ENCODE data around the gene HYAL2. TPM values are rescaled to one million over a fixed set of nuclear protein-coding genes. Genes with fewer than 3 reads are reported as not detected.

HYAL2 gene
- polyA plus RNA-seq, 3 donors: 18.3 to 25.8 (median 18.9) TPM

DNA sequence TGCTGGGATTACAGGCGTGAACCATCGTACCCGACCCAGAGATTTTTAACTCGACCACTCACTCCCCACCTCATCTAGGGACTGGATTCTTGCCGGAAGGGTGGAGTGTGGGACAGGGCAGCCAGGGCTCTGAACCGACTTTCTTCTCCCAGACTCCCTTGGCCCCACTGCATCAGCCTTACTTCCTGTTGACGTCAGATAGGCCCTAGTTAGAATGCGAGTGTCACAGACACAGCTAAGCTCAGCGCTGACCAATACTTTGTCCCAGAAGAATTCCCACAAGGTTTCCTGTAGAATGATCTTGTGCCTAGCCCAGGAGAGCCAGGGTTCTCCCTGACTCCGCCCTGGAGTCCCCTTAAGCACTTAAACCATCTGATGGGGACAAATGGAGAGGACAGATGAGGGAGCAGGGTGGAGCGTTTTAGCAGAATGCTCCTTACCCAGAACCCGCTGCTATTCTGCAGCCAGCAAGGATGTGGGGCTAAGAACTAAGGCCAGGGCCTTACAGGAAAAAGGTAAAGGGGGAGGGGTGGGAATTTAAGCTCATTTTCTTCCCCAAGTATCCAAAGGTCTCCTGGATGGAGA lies 11.3 kb upstream of the HYAL2 start:
- H3K36me3 Mint-ChIP-seq: peaks cover 50 to 77% of the 10 kb centered on the region in 2 donors
- no peak overlapping the region for H3K4me3 Mint-ChIP-seq
- H3K27me3 Mint-ChIP-seq (ENCODE audit: low read depth in 3 of 3): peaks cover 0 to 1% (median 0%) of the 10 kb centered on the region in 3 donors
- TF ChIP-seq, protein P1, sequence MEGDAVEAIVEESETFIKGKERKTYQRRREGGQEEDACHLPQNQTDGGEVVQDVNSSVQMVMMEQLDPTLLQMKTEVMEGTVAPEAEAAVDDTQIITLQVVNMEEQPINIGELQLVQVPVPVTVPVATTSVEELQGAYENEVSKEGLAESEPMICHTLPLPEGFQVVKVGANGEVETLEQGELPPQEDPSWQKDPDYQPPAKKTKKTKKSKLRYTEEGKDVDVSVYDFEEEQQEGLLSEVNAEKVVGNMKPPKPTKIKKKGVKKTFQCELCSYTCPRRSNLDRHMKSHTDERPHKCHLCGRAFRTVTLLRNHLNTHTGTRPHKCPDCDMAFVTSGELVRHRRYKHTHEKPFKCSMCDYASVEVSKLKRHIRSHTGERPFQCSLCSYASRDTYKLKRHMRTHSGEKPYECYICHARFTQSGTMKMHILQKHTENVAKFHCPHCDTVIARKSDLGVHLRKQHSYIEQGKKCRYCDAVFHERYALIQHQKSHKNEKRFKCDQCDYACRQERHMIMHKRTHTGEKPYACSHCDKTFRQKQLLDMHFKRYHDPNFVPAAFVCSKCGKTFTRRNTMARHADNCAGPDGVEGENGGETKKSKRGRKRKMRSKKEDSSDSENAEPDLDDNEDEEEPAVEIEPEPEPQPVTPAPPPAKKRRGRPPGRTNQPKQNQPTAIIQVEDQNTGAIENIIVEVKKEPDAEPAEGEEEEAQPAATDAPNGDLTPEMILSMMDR (IDR thresholded peaks at IDR 0.05): no peak
- Histone ChIP-seq H3K4me1 (ENCODE audit: control insufficient read depth in 1 of 2, insufficient read depth in 2 of 2, low read length in 2 of 2) (peaks cover 45 to 46% of the 10 kb centered on the region in 2 donors), H3K27me3 (ENCODE audit: control insufficient read depth in 2 of 2, insufficient read depth in 2 of 2, low read length in 2 of 2) (no peaks in the 10 kb centered on the region), H3K27ac (ENCODE audit: low read depth in 1 of 2, low read length in 2 of 2) (peak overlapping the region; percentile 39 to 84), H3K4me2 (replicated peaks; ENCODE audit: extremely low read depth, low read length, poor library complexity, severe bottlenecking) (no peak overlapping the region), H3K9ac (ENCODE audit: insufficient read depth, low read length, poor library complexity, severe bottlenecking) (no peak overlapping the region), H3K4me3 (replicated peaks in 1 of 3; ENCODE audit: low read depth in 2 of 3, low read length in 3 of 3) (no peak overlapping the region), H4K20me1 (ENCODE audit: insufficient read depth, low read length) (peaks cover 83% of the 10 kb centered on the region), H3K36me3 (replicated peaks in 1 of 2; ENCODE audit: control insufficient read depth in 1 of 2, insufficient read depth in 2 of 2, low read length in 2 of 2) (peaks cover 45 to 72% of the 10 kb centered on the region in 2 donors), H2AFZ (ENCODE audit: insufficient read depth, low read depth, low read length, poor library complexity, severe bottlenecking) (no peak overlapping the region), H3K9me3 (replicated peaks in 1 of 2; ENCODE audit: control insufficient read depth in 1 of 2, insufficient read depth in 1 of 2, low read length in 2 of 2) (no peaks in the 10 kb centered on the region), H3K79me2 (ENCODE audit: insufficient read depth, low read length) (peaks cover 86% of the 10 kb centered on the region)
- H3K9me3 Mint-ChIP-seq: no peaks in the 10 kb centered on the region
- intact Hi-C loops (cut with micrococcal nuclease): no loop called here
- DNase-seq: peak in 1 of 3 donors; percentile 82
- peak overlapping the region in 6 of 7 donors; percentile 26 to 86 (median 65) for H3K27ac Mint-ChIP-seq
- WGBS (ENCODE audit: insufficient coverage): 80% methylated on average over 6 of the region's 12 CpGs
- peaks cover 36% of the 10 kb centered on the region for H3K4me1 Mint-ChIP-seq

DNA sequence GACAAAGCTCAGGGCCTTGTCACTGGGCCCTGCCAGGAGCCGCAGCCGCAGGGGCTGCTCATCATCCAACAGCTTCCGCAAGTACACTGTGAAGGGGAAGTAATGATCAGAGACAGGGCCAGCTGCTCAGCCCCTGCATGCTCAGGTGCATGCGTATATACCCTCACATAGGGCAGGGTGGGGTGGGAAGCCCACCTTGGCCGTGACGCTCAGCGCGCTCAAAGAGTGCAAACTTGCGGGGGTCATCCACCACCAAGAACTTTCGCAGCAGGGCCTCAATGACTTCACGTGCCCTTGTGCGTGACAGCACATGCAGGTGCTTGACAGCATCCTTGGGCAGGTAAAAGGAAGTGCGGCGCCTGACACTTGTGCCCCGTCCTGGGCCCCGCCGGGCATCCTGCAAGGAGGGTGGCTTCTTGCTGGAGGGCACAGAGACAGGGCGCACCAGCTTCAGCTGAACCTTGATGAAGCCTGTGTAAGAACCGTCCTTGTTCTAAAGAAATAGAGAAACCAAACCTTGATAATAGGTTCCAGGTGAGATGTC lies 8.9 kb upstream of the HYAL2 start:
- Histone ChIP-seq H3K36me3 (replicated peaks in 1 of 2; ENCODE audit: control insufficient read depth in 1 of 2, insufficient read depth in 2 of 2, low read length in 2 of 2) (peaks cover 45 to 69% of the 10 kb centered on the region in 2 donors), H3K9ac (ENCODE audit: insufficient read depth, low read length, poor library complexity, severe bottlenecking) (no peak overlapping the region), H3K27me3 (ENCODE audit: control insufficient read depth in 2 of 2, insufficient read depth in 2 of 2, low read length in 2 of 2) (no peaks in the 10 kb centered on the region), H3K4me3 (replicated peaks in 1 of 3; ENCODE audit: low read depth in 2 of 3, low read length in 3 of 3) (no peak overlapping the region), H3K4me1 (ENCODE audit: control insufficient read depth in 1 of 2, insufficient read depth in 2 of 2, low read length in 2 of 2) (peaks cover 45 to 52% of the 10 kb centered on the region in 2 donors), H3K4me2 (replicated peaks; ENCODE audit: extremely low read depth, low read length, poor library complexity, severe bottlenecking) (no peak overlapping the region), H4K20me1 (ENCODE audit: insufficient read depth, low read length) (peaks cover 88% of the 10 kb centered on the region), H2AFZ (ENCODE audit: insufficient read depth, low read depth, low read length, poor library complexity, severe bottlenecking) (no peak overlapping the region), H3K27ac (ENCODE audit: low read depth in 1 of 2, low read length in 2 of 2) (peak overlapping the region in 1 of 2 donors; percentile 11), H3K79me2 (ENCODE audit: insufficient read depth, low read length) (peaks cover 77% of the 10 kb centered on the region), H3K9me3 (replicated peaks in 1 of 2; ENCODE audit: control insufficient read depth in 1 of 2, insufficient read depth in 1 of 2, low read length in 2 of 2) (no peaks in the 10 kb centered on the region)
- WGBS (ENCODE audit: insufficient coverage): 96% methylated on average over 12 of the region's 19 CpGs
- Mint-ChIP-seq H3K27ac (no peak overlapping the region), H3K36me3 (peaks cover 47 to 76% of the 10 kb centered on the region in 2 donors), H3K27me3 (ENCODE audit: low read depth in 3 of 3) (peaks cover 0 to 1% (median 0%) of the 10 kb centered on the region in 3 donors), H3K9me3 (no peaks in the 10 kb centered on the region), H3K4me1 (peaks cover 44% of the 10 kb centered on the region), H3K4me3 (no peak overlapping the region)
- no peak for DNase-seq
- TF ChIP-seq, protein P1 (IDR thresholded peaks at IDR 0.05): no peak
- intact Hi-C loops (cut with micrococcal nuclease): no loop called here

Measured in CD14-positive monocyte (primary cell).